ENCODE results near the gene STX18.
"Not testable (repeated sequence)": the region's sequence is repeated elsewhere in the genome, so short reads cannot be mapped to it uniquely, and the experiment has no call there.

STX18 gene

DNA sequence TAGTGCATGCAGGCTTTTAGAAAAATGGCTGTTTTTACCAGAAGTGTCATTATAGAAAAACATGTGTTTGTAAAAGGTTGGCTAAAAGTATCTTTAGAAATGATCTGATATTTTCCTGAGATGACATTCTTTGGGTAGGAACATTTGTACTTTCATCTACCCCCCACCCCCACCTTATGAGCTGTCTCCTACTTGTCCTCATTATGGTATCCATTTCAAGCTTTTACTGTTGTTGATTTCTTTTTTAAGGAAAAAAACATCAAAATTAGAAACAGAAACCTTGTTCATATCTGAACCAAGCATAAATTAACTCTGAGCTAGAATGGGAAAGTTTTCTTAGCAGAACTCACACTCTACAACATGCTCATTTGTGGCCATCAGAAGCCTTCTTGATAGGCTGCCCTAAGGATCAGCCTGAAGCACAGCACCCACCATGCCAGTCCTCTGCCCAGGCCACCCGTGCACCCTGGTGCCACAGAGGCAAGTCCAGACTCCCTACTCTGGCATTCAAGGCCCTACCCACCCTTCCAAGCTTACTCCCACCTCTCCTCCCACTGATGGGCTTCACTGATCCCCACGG, 105.5 kb downstream of the STX18 start:
- DNase-seq, result no peak

DNA sequence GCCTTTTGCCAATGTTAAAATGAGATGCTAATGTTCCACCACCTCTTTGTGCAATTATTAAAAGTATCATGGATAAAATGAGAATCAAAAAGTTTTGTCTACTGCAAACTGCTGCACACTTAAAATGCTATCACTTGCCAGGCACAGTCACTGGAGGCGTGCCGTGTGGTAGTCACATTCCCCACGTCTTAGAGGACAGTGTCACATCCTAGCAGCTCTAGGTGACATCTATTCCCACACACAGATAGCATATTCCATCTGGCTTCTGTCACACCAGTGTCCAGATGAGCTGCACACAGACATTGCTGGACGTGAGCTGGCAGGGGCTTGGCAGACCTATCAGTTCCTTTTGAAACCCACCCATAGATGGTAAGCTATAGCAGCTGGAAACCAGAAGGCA, 107.9 kb downstream of the STX18 start:
- no peak for DNase-seq

DNA sequence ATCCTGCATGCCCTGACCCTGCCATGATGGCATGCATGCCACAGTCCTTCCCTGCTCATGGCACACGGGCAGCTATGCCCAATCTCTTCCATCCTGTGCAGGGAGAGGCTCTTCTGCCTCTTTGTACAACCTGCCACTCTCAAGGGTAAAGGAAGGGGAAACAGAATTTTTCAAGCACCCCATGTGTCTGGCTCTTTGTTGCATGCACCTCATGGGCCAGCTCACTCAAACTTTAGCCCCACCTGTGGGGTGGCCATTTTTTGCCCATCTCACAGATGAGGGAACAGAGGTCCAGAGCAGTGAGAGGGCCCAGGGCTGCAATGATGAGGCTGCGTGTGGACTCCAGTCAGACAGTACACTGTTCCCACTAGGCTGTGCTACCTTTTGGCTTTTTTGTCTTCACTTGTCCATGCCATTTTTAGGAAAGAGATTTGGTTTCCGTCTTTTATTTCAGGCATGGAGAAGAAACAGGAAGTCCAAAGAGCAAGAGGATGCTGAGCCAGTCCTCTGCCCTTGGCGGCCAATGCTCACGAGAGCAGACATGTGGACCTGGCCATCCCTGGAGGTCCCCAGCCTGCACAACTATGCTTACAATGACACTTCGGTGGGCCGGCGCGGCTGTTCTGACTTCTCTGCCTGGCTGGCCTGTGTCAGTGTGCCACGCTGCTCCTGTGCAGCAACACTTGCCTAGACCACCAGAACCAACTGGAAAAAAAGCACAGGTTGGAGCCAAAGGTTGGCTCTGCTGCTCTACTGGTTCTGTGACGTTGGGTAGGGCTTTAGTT, 109.3 kb downstream of the STX18 start:
- DNase-seq, result no peak

DNA sequence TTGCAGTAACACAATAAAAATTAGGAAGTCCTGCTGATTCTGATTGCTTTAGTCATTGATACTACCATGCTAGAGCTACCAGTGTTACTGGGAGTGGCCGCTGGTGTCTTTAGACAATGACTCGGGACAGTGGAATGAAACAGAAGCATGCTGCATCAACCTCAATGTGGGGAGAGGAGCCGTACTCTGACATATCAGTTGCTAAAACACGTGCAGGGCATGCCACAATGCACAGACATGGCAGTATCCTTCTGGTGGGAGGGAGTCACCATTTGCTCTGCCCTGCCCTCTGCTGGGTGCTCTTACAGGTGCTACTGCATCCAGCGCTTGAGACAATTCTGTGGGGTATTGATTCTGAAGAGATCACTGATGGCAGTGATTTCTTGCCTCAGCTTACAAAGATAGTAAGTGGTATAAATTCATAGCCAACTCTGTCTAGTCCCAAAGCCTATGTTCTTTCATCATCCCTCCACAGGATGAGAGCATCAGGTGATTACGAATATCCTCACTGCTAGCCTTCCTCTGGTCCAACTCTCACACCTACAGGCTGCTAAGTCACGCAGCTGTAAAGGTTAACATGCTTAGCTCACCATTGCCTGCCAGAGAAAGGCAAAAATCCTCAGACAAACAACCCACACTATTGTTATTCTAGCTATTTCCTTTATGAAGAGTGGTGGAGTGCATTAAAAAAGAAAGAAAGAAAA, 111.2 kb downstream of the STX18 start:
- peak in 3 of 5 experiments; percentile 13 to 52 (median 17) for DNase-seq

DNA sequence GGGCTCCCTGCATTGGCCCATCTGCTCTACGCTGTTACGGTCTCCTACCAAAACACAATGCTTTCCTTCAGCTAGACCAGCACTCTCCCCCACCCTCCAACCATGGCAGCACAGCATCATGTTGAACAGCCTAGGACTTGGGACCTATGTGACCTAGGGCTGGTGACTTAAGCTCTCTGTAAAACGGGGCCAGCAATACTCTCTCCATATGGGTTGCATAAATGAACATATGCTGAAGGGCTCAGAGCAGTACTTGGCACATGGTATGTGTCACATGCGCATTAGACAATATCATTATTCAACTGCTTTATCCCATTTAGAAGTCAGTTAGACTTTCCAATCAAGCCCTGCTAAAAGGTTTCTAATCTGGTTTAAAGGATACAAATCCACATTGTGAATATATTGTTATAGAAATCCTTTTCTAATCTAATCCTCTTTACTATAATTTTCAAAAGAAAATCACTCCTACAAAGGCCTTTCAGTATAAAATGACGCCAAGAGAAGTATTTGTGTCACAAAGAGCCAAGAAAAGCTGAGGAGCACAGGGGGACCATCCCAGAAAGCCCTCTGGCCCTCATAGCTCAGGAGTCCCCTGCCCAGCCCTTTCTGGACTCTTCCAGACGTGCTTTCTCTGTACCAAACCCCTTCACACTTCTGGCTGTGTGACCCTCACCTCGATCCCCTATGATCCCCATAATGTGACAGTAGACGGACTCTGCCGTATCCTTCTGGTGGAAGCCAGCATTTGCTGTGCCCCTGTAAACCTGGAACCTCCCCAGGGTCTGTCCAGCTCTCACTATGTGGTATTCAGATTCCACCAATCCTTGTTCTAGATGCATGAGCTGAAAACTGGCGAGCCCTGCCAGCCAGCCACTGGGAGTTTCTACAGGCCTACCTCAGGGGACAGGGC, 112.6 kb downstream of the STX18 start:
- DNase-seq, result no peak

DNA sequence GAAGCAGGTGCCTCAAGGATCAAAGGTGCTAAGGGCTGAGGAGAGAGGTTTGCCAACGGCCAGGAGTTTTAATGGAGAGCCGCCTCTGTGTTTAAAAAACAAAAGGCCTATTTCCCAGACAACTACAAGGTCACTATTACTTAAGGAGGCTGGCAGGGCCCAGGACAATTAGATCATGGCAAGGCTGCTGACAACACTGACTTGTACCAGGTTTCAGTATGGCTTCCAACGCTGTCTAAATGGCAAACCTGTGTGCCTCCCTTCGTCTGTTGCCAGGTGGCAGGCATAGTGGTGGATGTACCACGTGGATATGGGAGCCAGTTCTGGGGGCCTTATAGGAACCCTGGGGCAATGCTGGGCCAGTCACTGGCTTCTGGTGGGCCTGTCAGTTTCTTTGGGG, 114.0 kb downstream of the STX18 start:
- DNase-seq, result no peak

DNA sequence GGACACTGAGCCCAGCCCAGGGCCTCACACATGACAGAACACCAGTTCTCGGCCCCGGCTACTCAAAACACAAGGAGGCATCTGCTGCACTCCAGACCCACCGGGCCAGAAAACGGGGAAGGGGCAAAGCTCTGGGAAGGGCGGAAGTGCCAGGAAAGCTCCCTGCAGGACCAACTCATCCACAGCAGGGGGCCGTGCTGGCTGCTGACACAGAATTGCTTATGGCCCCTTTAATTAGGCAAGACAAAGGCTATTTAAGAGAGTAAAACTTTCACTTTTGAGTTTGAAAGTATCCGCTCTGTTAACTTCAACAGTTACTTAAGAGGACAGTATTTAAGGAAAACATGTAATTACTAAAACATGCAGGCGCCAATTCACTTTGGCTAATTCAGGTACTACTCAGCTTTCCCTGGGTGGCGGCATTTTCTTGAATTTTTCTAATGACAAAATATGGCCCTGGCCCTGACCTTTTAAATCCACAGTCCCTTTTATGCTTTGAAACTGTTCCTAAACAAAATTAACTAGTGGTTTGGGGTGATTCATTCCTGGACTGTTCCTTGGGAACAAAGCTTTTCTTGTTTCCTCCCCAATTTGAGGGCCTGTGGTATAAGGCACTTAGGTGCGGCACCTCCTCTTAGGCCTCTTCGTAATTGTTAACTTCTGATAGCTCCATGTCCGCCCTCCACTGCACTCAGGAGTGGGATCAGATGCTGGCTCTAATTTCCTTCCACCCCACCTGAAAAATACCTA, 114.6 kb downstream of the STX18 start:
- DNase-seq, result no peak

DNA sequence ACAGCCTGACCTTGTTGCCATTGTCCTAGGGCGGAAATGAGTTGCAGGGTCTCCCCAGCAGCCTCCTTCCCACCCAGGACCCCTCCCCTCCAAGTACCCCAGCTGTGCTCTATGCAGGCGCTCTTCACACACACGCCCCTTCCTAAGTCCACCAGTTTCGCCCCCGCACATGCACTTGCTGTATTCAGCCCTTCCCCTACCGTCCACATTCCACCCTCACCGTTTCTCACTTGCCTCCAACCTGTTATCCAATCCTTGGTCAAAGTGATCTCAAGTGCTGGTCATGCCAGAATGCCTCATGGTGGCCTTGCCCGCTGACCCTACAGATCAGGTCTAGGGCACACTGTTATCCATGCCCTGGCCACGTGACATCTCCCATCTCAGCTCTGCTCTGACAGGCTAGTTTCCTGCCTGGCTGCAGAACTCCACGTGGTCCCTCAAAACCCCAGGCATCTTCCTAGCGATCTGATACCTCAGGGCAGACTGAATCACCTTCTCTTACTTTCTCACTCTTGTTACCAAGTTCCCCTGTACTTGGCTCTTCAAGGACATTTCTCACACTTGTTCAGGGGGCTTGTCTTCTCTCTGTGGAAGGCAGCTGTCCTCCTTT, 115.2 kb downstream of the STX18 start:
- no peak for DNase-seq

DNA sequence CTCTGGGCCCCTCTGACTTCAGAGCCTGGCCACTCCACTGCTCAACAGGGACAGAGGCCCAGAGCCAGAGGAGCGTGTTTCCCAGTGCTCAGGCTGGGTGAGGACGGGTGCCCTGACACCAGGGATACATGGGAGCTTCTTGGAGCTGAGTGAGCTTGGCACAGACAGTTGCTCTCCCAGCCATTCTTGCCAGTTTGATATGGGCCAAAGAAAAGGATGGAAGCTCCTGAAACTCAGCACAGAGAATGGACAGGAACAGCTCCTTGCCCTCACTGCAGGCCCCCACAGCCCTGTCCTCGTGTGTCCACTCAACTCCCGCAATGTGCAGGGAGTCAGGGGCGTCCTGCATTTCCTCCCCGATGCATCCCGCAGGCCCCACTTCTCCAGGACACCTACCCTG, 116.2 kb downstream of the STX18 start:
- DNase-seq, result no peak

DNA sequence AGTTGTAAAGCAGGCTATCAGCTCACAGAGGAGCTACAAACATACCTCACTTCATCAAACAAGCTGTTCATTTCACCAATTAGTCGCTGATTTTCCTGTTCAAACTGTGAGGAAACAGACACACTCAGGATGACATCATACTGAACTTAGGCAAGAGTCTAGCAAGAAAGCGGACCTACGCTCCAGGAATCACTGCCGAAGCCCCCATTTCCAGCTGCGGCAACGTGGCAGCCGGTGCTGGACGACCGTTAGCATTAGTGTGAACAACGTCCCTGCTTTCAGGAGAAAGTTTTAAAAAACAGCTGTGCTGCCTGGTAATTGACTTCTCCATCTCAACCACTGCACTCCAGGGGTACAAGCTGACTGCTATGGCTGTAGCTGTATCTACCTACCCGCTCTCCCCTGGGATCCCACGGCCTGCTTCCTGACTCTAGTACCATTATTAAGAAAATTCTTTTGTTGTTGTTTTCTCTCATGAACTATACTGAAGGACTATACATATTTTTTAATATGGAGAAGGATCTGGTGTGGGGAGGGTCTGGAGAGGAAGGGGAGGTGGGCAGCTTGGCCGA, 116.6 kb downstream of the STX18 start:
- DNase-seq, result no peak

DNA sequence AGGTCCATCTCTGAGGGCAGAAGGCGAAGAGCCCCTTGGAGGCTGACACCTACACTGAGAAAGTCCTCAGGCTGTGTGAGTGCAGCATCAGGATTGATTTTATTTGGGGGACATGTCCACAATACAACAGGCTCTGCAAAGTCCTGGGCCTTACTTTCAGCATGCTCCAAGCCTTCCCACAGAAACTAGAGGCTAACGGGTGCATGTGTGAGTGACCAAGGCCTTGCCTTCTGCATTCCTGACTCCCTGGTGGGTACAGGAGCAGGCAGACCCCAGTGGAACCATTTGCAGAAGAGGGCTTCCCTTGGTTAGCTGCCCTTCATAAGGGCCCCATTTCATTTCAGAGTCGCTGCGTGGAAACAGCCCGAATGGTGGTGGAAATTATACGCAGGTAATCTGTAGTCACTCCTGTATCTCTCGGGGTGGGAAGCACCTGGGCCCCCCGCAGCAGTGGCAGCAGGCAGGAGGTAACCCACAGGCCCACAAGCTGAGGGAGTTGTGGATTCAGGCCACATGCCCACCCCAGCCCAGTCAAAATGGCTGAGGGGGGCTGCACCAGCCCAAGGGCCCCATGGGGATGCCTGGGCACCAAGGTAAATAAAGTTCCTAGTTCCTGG, 117.2 kb downstream of the STX18 start:
- DNase-seq, result no peak

DNA sequence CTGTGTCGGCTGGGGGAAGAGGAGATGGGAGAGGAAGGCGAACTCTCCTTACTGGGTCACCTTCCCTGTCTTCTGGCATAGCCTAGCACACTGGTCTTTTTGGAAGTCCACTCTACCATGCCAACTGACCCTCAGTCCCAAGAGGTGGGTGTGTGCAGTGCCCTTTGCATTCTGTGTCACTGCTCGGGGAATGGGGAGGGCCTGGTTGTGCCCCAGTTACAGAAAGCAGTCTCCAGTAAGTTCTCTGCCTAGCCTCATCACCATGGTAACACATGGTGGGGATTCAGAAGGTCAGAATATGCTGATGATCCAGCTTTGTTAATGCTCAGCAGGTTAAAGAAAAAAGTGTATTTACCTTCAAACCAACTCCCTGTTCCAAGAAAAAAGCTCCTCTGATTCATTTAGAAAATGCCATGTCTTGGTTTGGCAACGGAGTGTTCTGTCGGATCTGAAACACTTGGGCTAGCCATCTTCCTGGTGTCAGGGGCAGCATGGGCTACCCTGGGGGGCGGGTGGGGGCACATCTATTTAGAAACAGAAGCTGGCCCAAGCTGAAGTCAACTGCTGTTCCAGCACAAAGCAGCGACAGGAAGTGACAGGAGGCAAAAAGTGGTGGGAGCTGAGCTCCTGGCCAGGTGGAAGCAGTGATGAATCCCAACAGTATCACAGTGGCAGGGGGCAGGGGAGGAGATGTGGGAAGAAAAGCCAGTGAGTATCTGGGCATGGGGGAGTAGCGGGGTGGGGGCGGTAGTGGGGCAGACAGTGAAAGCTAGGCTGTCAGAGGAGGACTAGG, 117.9 kb downstream of the STX18 start:
- DNase-seq, result no peak

DNA sequence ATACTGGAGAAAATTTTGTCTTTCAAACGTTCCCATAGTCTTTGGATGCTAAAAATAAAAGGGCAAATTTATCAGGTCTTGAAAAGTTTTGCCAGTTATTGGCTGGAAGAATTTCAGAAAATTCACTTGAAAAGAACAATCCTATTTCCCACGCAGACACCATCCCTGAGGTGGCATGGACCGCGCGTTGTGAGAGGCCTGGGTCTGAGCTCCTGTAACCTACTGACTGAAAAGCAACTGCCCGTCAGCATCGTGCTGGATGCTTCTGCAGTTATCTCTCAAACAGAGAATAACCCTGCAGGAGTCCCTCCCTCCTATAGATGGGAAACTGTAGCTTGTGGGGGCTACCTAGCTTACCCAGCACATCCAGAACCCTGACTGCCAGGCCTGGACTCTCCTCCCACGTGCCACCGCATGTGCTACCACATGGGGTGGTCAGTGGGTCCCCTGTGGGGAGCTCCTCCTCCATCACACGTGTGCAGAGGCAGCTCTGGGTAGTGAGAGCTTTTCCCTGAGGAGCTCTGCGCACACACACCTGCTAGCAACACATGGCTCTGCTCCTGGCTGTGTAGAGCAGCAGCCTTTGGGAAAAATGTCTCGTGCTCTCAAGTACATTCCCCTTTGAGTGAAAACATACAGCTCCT, 118.9 kb downstream of the STX18 start:
- DNase-seq, result no peak

DNA sequence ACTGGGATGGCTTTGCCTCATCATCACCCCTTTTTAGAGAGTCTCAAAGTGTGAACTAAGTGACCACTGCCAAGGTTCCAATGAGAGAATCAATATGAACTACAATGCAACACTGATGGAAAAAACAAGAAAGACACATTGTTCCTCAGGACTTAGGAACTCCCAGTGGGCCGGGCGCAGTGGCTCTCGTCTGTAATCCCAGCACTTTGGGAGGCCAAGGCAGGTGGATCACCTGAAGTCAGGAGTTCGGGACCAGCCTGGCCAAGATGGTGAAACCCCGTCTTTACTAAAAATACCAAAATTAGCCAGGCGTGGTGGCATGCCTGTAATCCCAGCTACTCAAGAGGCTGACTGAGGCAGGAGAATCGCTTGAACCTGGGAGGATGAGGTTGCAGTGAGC, 119.7 kb downstream of the STX18 start:
- not testable (repeated sequence) for DNase-seq

DNA sequence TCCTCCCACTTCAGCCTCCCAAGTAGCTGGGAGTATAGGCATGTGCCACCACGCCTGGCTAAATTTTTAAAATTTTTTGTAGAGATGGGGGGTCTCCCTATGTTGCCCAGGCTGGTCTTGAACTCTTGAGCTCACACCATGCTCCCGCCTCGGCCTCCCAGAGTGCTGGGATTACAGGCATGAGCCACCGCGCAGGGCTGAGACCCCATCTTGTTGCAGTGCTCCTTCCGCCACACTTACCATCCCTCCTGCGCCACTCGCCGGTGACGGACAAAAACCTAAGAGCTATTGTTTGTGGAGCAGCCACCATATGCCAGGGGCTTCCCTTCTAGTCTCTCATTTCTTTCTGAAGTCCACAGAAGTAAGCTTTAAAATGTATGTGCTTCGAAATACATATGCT, 120.5 kb downstream of the STX18 start:
- no peak for DNase-seq

DNA sequence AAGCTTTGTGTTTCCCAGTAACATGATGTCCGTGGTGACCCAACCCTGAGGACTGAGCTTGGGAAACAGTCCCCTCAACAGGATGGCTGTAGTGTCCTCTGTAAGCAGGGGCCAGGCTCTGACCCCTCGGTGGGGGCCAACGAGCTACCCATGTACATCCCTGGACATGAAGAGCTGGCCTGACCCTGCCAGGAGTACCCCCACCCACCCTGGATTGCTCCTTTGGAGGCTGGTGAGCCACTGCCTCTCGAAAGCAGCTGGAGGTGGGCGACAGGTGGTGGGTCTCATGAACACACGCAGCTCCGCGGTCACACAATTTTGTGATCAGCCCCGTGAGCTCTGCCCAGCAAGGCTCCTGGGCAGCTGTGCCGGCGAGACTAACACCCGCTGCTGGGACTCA, 121.4 kb downstream of the STX18 start:
- no peak for DNase-seq

DNA sequence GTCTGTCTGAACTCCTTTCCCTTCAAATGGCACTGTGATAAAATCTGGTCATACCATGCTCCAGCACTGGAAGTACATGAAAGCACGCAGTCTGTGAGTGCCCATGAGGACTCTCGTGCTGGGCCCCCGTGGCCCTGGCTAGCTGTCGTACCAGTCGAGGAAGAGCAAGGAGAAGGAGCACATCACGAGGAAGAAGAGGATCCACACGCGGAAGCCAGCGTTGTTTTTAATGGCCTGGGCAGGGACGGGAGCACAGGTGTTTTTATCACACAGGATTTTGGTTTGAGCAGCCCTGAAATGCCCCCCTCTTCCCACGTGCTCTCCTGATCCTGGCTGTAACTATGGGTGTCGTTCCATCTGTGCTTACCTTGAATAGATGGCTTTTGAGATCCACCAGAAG, 122.0 kb downstream of the STX18 start:
- no peak for DNase-seq

DNA sequence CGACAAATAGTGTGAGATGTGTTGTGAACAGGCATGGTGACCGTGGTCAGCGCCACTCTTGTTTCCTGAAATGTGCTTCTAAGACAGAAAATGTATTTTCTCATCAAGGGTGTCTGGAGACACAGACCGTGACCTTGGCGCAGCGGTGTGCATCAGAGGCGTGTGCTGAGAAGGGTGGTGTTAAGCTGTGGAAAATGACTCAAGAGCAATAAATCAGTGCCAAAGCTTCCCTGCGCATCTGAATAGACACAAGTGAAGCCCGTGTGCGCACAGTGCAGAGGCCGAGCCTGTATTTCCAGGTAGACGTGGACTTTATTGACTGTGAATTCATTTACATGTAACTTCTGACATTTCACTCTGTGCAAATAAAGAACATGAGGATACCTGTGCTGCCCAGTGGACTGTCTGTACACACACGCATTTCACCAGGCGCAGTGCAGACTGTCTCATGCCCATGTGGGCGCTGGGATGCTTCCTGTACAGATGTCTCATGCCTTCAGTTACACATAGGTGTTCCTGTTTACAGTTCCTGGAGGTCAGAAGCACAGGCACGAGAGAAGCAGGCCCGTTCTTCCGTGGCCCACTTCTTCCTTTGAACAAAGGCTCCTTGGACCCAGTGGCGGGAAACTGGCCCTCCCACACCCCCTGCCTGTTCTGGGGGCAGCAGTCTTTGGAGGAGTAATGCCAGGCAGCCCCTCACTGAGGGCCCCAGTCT, 123.0 kb downstream of the STX18 start:
- DNase-seq, result no peak

DNA sequence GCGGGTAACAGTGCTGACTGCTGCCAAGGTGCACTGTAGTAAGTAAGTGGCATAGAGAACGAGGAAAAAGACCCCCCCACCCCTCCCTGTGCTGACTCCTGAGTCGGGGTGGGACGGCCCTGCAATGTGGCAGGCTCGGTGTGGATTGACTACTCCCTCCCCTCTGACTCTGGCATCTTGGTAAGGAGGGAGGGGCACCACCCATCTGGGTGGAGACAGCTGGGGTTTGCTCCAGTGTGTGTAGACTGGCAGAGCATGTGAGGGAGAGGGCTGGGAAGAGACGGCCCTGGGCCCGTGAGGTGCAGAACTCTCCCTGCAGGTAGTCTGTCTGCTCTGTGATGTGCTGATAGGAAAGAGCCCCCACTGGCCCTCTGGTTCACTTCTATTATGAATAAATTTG, 124.0 kb downstream of the STX18 start:
- no peak for DNase-seq
